HG03521 (cell line): ENCODE data around the gene GSG1L.

Source experiments
- ATAC-seq: cut with Tn5 transposase; IDR thresholded peaks from one replicate; pipeline ENCODE4 v1.9.1; 2021; ENCODE audit warnings: mild to moderate bottlenecking, moderate library complexity; ENCODE audit not compliant: unreplicated experiment

The GSG1L gene

GRCh38 chr16:28063591-28064061, at the start of gene GSG1L:
GSG1L (minus strand) TSS chr16:28063714; CDS start chr16:28063424, 290 bp downstream.
- ATAC-seq: no peak

GRCh38 chr16:28112908-28113307, 49.4 kb upstream of the GSG1L start:
- no peak for ATAC-seq

- ATAC-seq: no peak
These were observed 47.5 kb upstream of the GSG1L start for GRCh38 chr16:28110977-28111376.

- no peak for ATAC-seq
These were observed 47.0 kb upstream of the GSG1L start for GRCh38 chr16:28110479-28110878.

- ATAC-seq: no peak
These were observed 46.6 kb upstream of the GSG1L start for GRCh38 chr16:28110074-28110473.

- no peak for ATAC-seq
These were observed 45.2 kb upstream of the GSG1L start for GRCh38 chr16:28108590-28109247.

GRCh38 chr16:28107232-28107631, 43.7 kb upstream of the GSG1L start:
- ATAC-seq: no peak

GRCh38 chr16:28106467-28107215, 43.1 kb upstream of the GSG1L start:
- no peak for ATAC-seq

- no peak for ATAC-seq
These were observed 42.4 kb upstream of the GSG1L start for GRCh38 chr16:28105954-28106353.

GRCh38 chr16:28105297-28105696, 41.8 kb upstream of the GSG1L start:
- ATAC-seq: no peak

- ATAC-seq: no peak
These were observed 40.9 kb upstream of the GSG1L start for GRCh38 chr16:28104404-28104803.

GRCh38 chr16:28103516-28104170, 40.1 kb upstream of the GSG1L start:
- no peak for ATAC-seq

- no peak for ATAC-seq
These were observed 38.0 kb upstream of the GSG1L start for GRCh38 chr16:28101533-28101890.

- no peak for ATAC-seq
These were observed 37.5 kb upstream of the GSG1L start for GRCh38 chr16:28100810-28101532.

GRCh38 chr16:28098959-28099945, 35.7 kb upstream of the GSG1L start:
- ATAC-seq: no peak

GRCh38 chr16:28098171-28098958, 34.9 kb upstream of the GSG1L start:
- no peak for ATAC-seq

GRCh38 chr16:28096983-28097899, 33.7 kb upstream of the GSG1L start:
- no peak for ATAC-seq

- ATAC-seq: no peak
These were observed 29.8 kb upstream of the GSG1L start for GRCh38 chr16:28093385-28093725.
